ENCODE measurements around the gene PLA2G3.
A peak's percentile ranks its signal among the peaks of the same experiment; 100 is the strongest.

Gene PLA2G3

GRCh38 chr22:31150615-31151014 is 10.3 kb upstream of the PLA2G3 start:
- no peak overlapping the region for H3K27ac ChIP-seq
- CTCF ChIA-PET: interaction anchor here (0.5 to 1.3 kb wide), 2 partner anchors 35 to 43 kb away, joined by 3 to 4 read pairs; partner anchors contain the start of gene SELENOM
- no peak for DNase-seq (ENCODE audit: low spot score)
- TF ChIP-seq, protein P1, sequence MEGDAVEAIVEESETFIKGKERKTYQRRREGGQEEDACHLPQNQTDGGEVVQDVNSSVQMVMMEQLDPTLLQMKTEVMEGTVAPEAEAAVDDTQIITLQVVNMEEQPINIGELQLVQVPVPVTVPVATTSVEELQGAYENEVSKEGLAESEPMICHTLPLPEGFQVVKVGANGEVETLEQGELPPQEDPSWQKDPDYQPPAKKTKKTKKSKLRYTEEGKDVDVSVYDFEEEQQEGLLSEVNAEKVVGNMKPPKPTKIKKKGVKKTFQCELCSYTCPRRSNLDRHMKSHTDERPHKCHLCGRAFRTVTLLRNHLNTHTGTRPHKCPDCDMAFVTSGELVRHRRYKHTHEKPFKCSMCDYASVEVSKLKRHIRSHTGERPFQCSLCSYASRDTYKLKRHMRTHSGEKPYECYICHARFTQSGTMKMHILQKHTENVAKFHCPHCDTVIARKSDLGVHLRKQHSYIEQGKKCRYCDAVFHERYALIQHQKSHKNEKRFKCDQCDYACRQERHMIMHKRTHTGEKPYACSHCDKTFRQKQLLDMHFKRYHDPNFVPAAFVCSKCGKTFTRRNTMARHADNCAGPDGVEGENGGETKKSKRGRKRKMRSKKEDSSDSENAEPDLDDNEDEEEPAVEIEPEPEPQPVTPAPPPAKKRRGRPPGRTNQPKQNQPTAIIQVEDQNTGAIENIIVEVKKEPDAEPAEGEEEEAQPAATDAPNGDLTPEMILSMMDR (conservative IDR thresholded peaks at IDR 0.05; ENCODE audit: low read depth): no peak
- POLR2A ChIA-PET (ENCODE audit: low non-redundant PET): no interaction called here

GRCh38 chr22:31148953-31149627 is 8.8 kb upstream of the PLA2G3 start:
- ChIA-PET CTCF (interaction anchor here (0.6 to 1.0 kb wide), 3 partner anchors 38 to 1545 kb away, joined by 3 to 5 read pairs (median 3); no protein-coding TSS in a partner anchor), POLR2A (ENCODE audit: low non-redundant PET) (no interaction called here)
- peak; percentile 75 for DNase-seq (ENCODE audit: low spot score)
- no peak overlapping the region for H3K27ac ChIP-seq
- TF ChIP-seq, protein P1 (conservative IDR thresholded peaks at IDR 0.05; ENCODE audit: low read depth): peak; percentile 90

DNA sequence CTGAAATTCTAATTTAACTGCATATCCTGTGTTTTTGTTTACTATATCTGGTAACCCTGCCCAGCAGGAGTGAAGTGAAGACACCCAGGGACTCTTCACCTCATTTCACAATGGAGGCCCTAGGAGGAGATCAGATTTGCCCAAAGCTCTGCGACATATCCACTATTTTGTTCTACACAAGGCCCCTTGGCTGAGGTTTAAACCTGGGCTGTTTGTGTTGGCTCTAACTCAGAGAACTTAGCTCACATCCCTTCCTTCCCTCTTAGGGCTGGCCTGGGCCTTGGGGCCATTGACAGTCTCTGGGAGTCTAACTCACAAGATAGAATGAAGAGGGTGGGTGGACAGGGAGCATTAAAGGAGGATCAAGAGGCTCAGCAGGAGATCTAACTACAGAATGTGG is 8.2 kb upstream of the PLA2G3 start:
- CTCF ChIA-PET: interaction anchor here (0.6 to 0.7 kb wide), 4 partner anchors 41 to 1544 kb away, joined by 3 to 7 read pairs (median 4); partner anchors contain the start of gene SELENOM
- TF ChIP-seq, protein P1 (conservative IDR thresholded peaks at IDR 0.05; ENCODE audit: low read depth): no peak
- no peak for DNase-seq (ENCODE audit: low spot score)
- H3K27ac ChIP-seq: no peak overlapping the region
- POLR2A ChIA-PET (ENCODE audit: low non-redundant PET): no interaction called here

DNA sequence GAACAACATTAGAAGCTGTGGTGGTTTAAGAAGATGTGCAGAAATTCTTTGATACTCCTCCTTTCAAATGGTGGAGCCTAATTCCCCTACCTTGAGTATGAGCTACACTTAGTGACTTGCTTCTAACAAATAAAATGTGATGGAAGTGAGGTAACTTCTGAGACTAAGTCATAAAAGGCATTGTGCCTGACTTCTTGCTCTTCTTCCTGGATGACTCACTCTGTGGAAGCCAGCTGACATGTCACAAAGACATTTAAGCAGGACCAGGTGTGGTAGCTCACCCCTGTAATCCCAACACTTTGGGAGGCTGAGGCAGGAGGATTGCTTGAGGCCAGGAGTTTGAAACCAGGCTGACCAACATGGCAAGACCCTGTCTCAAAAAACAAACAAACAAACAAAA is 3.9 kb upstream of the PLA2G3 start:
- POLR2A ChIA-PET (ENCODE audit: low non-redundant PET): no interaction called here

DNA sequence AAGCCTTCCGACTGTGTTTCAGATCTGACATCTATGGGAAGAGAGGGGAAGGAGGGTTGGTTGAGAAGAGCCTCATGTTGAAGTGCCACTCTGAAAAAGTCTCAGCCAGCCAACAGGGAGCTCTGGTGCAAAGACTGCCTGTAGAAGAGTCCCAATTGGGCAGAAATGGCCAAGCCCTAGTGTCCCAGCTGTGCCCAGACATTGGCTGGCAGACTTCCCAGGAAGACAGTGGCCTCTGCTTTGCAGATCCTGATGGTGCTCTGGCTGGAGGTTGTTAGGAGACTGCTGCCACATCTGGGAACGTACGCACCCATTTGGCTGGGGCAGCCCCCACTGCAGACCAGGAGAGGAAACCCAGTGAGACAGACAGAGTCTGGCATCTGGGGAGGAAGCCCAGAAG is 3.2 kb upstream of the PLA2G3 start:
- no peak overlapping the region for H3K27ac ChIP-seq
- TF ChIP-seq, protein P1 (conservative IDR thresholded peaks at IDR 0.05; ENCODE audit: low read depth): no peak
- CTCF ChIA-PET: interaction anchor here (0.7 kb wide), 1 partner anchor 14 kb away, joined by 3 read pairs; no protein-coding TSS in a partner anchor
- POLR2A ChIA-PET (ENCODE audit: low non-redundant PET): no interaction called here
- no peak for DNase-seq (ENCODE audit: low spot score)

More for the DNA sequence above, 3.9 kb upstream of the PLA2G3 start:
- H3K27ac ChIP-seq: no peak overlapping the region
- DNase-seq (ENCODE audit: low spot score): no peak
- CTCF ChIA-PET: interaction anchor here (0.6 kb wide), 1 partner anchor 18 kb away, joined by 4 read pairs; no protein-coding TSS in a partner anchor
- TF ChIP-seq, protein P1 (conservative IDR thresholded peaks at IDR 0.05; ENCODE audit: low read depth): no peak

GRCh38 chr22:31143038-31143437 is 2.7 kb upstream of the PLA2G3 start:
- TF ChIP-seq, protein P1 (conservative IDR thresholded peaks at IDR 0.05; ENCODE audit: low read depth): no peak
- no peak for DNase-seq (ENCODE audit: low spot score)
- H3K27ac ChIP-seq: no peak overlapping the region
- ChIA-PET POLR2A (ENCODE audit: low non-redundant PET) (no interaction called here), CTCF (interaction anchor here (0.7 kb wide), 1 partner anchor 14 kb away, joined by 3 read pairs; no protein-coding TSS in a partner anchor)

Measured in RWPE1 (cell line).